GM13977 (cell line): Measurements from ENCODE around the gene CRKL.
"Not testable (repeated sequence)": the region's sequence is repeated elsewhere in the genome, so short reads cannot be mapped to it uniquely, and the experiment has no call there.

Experiments used
- DNase-seq: peaks from one replicate; pipeline ENCODE4 v3.0.0; 2012; ENCODE audit warnings: low spot score
- in situ Hi-C: fragments of 300-500 bp; cut with MboI; formaldehyde crosslinking; loops from one replicate; pipeline ENCODE4 v1.12.0; 2022; ENCODE audit warnings: low sequenced_read_pairs, low pct_unique_long_range_greater_than_20kb, mixed read lengths, inconsistent platforms; ENCODE audit not compliant: unreplicated experiment
- TF ChIP-seq, protein P1 (sequence below): IDR thresholded peaks from 2 replicates; pipeline ENCODE4 v1.5.1; 2012; ENCODE audit warnings: mild to moderate bottlenecking, control low read depth; ENCODE audit not compliant: insufficient read depth; ENCODE audit errors: extremely low read depth, missing control alignments

The CRKL gene

GRCh38 chr22:20927940-20928572, 10.8 kb downstream of the CRKL start:
- in situ Hi-C loops: no loop called here
- DNase-seq: no peak
- TF ChIP-seq, protein P1, sequence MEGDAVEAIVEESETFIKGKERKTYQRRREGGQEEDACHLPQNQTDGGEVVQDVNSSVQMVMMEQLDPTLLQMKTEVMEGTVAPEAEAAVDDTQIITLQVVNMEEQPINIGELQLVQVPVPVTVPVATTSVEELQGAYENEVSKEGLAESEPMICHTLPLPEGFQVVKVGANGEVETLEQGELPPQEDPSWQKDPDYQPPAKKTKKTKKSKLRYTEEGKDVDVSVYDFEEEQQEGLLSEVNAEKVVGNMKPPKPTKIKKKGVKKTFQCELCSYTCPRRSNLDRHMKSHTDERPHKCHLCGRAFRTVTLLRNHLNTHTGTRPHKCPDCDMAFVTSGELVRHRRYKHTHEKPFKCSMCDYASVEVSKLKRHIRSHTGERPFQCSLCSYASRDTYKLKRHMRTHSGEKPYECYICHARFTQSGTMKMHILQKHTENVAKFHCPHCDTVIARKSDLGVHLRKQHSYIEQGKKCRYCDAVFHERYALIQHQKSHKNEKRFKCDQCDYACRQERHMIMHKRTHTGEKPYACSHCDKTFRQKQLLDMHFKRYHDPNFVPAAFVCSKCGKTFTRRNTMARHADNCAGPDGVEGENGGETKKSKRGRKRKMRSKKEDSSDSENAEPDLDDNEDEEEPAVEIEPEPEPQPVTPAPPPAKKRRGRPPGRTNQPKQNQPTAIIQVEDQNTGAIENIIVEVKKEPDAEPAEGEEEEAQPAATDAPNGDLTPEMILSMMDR: no peak

- in situ Hi-C loops: no loop called here
- no peak for DNase-seq
- TF ChIP-seq, protein P1: no peak
These were observed 11.4 kb downstream of the CRKL start for GRCh38 chr22:20928573-20928967.

DNA sequence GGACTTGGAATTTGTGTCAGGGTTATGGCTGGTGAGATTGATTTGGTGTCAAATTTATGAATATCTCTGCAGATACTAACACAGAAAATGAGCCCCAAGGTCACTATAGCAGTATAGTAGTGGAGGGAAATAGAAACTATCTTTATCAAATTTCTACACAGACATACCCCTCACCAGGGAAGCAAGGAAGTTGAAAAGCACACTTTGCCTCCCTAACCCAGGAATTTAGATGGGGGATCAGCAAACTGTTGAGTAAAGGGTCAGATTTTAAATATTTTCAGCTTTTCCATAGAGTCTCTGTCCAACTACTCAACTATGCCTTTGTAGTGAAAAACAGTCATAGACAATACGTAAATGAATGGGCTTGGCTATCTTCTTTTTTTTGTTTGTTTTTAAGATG, 12.8 kb downstream of the CRKL start:
- TF ChIP-seq, protein P1: no peak

DNA sequence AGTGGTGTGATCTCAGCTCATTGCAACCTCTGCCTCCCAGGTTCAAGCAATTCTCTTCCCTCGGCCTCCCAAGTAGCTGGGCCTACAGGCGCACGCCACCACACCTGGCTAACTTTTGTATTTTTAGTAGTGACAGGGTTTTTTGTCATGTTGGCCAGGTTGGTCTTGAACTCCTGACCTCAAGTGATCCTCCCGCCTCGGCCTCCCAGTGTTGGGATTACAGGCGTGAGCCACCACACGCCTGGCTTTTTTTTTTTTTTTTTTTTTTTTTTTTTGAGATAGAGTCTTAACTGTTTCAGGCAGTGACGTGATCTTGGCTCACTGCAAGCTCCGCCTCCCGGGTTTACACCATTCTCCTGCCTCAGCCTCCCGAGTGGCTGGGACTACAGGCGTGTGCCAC, 13.2 kb downstream of the CRKL start:
- in situ Hi-C loops, DNase-seq: not testable (repeated sequence)

More for the DNA sequence above, 12.8 kb downstream of the CRKL start:
- DNase-seq: no peak
- in situ Hi-C loops: no loop called here

DNA sequence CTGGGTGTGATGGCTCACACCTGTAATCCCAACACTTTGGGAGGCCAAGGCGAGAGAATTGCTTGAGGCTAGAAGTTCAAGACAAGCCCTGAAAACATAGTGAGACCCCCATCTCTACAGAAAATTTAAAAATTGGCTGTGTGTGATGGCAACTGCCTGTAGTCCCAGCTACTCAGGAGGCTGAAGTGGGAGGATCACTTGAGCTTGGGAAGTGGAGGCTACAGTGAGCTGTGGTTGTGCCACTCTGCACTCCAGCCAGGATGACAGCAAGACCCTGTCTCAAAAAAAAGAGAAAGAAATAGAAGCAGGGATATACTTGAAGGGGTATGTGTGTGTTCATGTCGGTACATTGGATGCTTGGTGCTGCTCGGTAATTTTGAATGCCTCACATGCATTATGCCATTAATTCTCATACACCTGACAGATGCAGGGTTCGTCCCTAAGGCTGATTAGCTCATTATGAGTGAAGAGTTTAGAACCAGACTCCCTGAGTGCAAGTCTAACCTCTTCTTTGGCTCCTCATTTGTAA, 14.0 kb downstream of the CRKL start:
- TF ChIP-seq, protein P1: no peak
- in situ Hi-C loops: no loop called here
- no peak for DNase-seq

DNA sequence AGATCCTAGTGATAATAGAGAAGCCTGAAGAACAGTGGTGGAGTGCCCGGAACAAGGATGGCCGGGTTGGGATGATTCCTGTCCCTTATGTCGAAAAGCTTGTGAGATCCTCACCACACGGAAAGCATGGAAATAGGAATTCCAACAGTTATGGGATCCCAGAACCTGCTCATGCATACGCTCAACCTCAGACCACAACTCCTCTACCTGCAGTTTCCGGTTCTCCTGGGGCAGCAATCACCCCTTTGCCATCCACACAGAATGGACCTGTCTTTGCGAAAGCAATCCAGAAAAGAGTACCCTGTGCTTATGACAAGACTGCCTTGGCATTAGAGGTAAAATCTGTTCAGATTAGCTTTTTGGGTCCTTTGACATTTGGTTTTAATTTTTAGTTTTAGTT, 16.7 kb downstream of the CRKL start:
- TF ChIP-seq, protein P1: no peak

DNA sequence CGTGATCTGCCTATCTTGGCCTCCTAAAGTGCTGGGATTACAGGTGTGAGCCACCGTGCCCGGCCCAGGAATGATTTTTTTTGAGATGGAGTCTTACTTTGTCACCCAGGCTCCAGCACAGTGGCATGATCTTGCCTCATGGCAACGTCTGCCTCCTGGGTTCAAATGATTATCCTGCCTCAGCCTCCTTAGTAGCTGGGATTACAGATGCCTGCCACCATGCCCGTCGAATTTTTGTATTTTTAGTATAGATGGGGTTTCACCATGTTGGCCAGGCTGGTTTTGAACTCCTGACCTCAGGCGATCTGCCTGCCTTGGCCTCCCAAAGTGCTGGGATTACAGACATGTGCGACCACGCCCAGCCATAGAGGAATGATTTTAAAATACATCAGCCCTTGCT, 17.8 kb downstream of the CRKL start:
- in situ Hi-C loops, DNase-seq: not testable (repeated sequence)

More for the DNA sequence above, 16.7 kb downstream of the CRKL start:
- in situ Hi-C loops: no loop called here
- no peak for DNase-seq

GRCh38 chr22:20935780-20936539, 18.8 kb downstream of the CRKL start:
- DNase-seq, in situ Hi-C loops: not testable (repeated sequence)
